ENCODE measurements around the gene GAS2L1.

GAS2L1 gene

GRCh38 chr22:29275819-29276565 is 30.5 kb upstream of the GAS2L1 start:
- no peak for DNase-seq

GRCh38 chr22:29277927-29278326 is 28.5 kb upstream of the GAS2L1 start:
- DNase-seq: no peak

- DNase-seq: peak; percentile 27
Observed at GRCh38 chr22:29284196-29284595, 22.3 kb upstream of the GAS2L1 start.

GRCh38 chr22:29288837-29289236 is 17.6 kb upstream of the GAS2L1 start:
- DNase-seq: peak; percentile 42

- DNase-seq: no peak
Observed at GRCh38 chr22:29290061-29290460, 16.4 kb upstream of the GAS2L1 start.

GRCh38 chr22:29291215-29291614 is 15.2 kb upstream of the GAS2L1 start:
- DNase-seq: no peak

GRCh38 chr22:29292379-29292778 is 14.1 kb upstream of the GAS2L1 start:
- no peak for DNase-seq

GRCh38 chr22:29298641-29299040 is 7.8 kb upstream of the GAS2L1 start:
- DNase-seq: no peak

- DNase-seq: no peak
Observed at GRCh38 chr22:29299136-29299900, 7.1 kb upstream of the GAS2L1 start.

- DNase-seq: no peak
Observed at GRCh38 chr22:29300467-29300806, 6.0 kb upstream of the GAS2L1 start.

- no peak for DNase-seq
Observed at GRCh38 chr22:29300807-29301601, 5.4 kb upstream of the GAS2L1 start.

- DNase-seq: no peak
Observed at GRCh38 chr22:29301716-29302401, 4.6 kb upstream of the GAS2L1 start.

- DNase-seq: no peak
Observed at GRCh38 chr22:29302402-29302680, 4.1 kb upstream of the GAS2L1 start.

GRCh38 chr22:29302681-29303465 is 3.6 kb upstream of the GAS2L1 start:
- no peak for DNase-seq

GRCh38 chr22:29305836-29306174 is 645 bp upstream of the GAS2L1 start:
- DNase-seq: no peak

GRCh38 chr22:29306835-29307595 is 565 bp downstream of the GAS2L1 start:
- DNase-seq: peak; percentile 27

GRCh38 chr22:29307596-29308147 is 1.2 kb downstream of the GAS2L1 start:
- DNase-seq: no peak

GRCh38 chr22:29308148-29308790 is 1.8 kb downstream of the GAS2L1 start:
- no peak for DNase-seq

GRCh38 chr22:29308791-29309262 is 2.4 kb downstream of the GAS2L1 start:
- no peak for DNase-seq

- DNase-seq: no peak
Observed at GRCh38 chr22:29309332-29310064, 3.0 kb downstream of the GAS2L1 start.

Measured in MV-4-11 (cell line).